Small intestine (tissue), 7 donors: Measurements from ENCODE around the gene CHST9. TPM values are rescaled to one million over a fixed set of nuclear protein-coding genes. Genes with fewer than 3 reads are reported as not detected.

Source experiments
- DNase-seq, 2 donors: peaks; one replicate each; pipeline versions ENCODE4 v3.0.0 to v3.0.0-alpha.2; 2013
- FAIRE-seq: peaks from 2 replicates; lab custom pipeline; 2012; peaks lifted over from hg19 to GRCh38; lab: Jason Lieb, UNC
- H3K27ac ChIP-seq, 3 donors: one replicate each; pipeline ENCODE4 v1.5.1; 2013; ENCODE audit warnings: low read length in 2 of 3, mild to moderate bottlenecking in 2 of 3, control low read depth in 1 of 3, inconsistent platforms in 1 of 3, low read depth in 1 of 3, moderate library complexity in 1 of 3
- H3K27me3 ChIP-seq, 3 donors: one replicate each; pipeline ENCODE4 v1.6.1; 2013; ENCODE audit warnings: low read length in 3 of 3, inconsistent platforms in 1 of 3; ENCODE audit not compliant: control insufficient read depth in 3 of 3, insufficient read depth in 3 of 3
- H3K36me3 ChIP-seq, 3 donors: one replicate each; pipeline ENCODE4 v1.6.1; 2013; ENCODE audit warnings: low read length in 3 of 3, inconsistent platforms in 1 of 3, low read depth in 1 of 3, mild to moderate bottlenecking in 1 of 3, moderate library complexity in 1 of 3; ENCODE audit not compliant: control insufficient read depth in 3 of 3, insufficient read depth in 2 of 3
- H3K4me1 ChIP-seq, 3 donors: one replicate each; pipeline ENCODE4 v1.6.1; 2013; ENCODE audit warnings: low read length in 2 of 3, inconsistent platforms in 1 of 3, low read depth in 1 of 3, mild to moderate bottlenecking in 1 of 3, moderate library complexity in 1 of 3; ENCODE audit not compliant: control insufficient read depth in 3 of 3, insufficient read depth in 2 of 3
- H3K4me3 ChIP-seq, 3 donors: one replicate each; pipeline ENCODE4 v1.5.1; 2013; ENCODE audit warnings: low read length in 3 of 3, control low read depth in 1 of 3, inconsistent platforms in 1 of 3, low read depth in 1 of 3, mild to moderate bottlenecking in 1 of 3, moderate library complexity in 1 of 3
- H3K9me3 ChIP-seq, 2 donors: one replicate each; pipeline ENCODE4 v1.6.1; 2013; ENCODE audit warnings: low read depth in 1 of 2, low read length in 1 of 2; ENCODE audit not compliant: control insufficient read depth in 2 of 2, insufficient read depth in 1 of 2
- WGBS, 3 donors: extraction: QIAGEN DNeasy Blood & Tissue Kit; methylation state at CpG; one replicate each; pipeline ENCODE4 v1.1.7; 2013; 5-methylcytosine and 5-hydroxymethylcytosine counted together
- polyA plus RNA-seq, 4 donors: library from polyadenylated mRNA; stranded (reverse) in 3 of 4; unstranded in 1 of 4; fragments of 200-250 nt in 3 of 4; fragments of 120-200 nt in 1 of 4; gene quantifications; one replicate each; pipeline versions ENCODE4 v1.2.1 to v1.2.3, GENCODE V29; 2013
- donor health status: healthy with polysubstance abuse.
- donor health status: control.
- donor health status: control.
- donor health status: Bipolar disorder and iron deficiency.
- donor health status: healthy.

The CHST9 gene
- polyA plus RNA-seq, 4 donors = 0.07 to 13.0 (median 0.27) TPM; not detected in 1

DNA sequence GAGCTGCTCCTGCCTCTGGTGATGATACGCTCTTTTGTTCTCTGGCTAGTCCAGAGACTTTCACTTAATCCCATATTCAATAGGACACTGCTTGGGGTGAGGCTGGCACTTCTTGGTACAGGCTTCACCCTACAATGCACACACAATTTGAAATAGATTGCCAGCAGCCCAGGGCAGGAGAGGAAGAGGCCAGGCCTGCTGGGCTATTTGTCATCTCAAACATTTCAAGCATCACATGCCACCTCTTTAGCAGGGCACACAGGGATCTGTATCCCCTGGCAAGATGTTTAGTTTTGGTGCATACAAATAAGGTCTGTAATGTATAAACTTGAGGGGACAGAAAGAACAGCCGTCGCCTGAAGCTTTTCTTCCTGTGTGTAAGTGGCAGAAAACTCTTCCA lies 120.4 kb downstream of the CHST9 start:
- H3K9me3 ChIP-seq = no peaks in the 10 kb centered on the region
- H3K27me3 ChIP-seq = no peaks in the 10 kb centered on the region
- no peak for FAIRE-seq
- 83 to 93% (median 90%) methylated on average over 3 of the region's 3 CpGs for WGBS, 3 donors
- no peak overlapping the region for H3K4me3 ChIP-seq
- H3K4me1 ChIP-seq = no peaks in the 10 kb centered on the region
- peaks cover 0 to 2% (median 0%) of the 10 kb centered on the region in 3 donors for H3K36me3 ChIP-seq
- H3K27ac ChIP-seq = no peak overlapping the region
- DNase-seq = no peak

DNA sequence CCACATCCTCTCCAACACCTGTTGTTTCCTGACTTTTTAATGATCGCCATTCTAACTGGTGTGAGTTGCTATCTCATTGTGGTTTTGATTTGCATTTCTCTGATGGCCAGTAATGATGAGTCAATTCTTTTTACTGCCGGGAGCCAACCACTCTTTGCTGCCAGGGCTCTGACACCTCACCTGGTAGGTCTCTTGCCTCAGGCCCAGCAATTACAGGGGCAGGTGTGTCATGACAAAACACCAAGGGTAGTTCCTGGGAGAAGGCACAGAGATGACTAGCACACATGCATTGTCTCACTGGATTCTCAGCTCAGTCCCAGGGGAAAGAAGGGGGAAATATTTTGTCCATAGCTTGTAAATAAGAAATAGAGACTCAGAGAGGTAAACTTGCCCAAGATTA lies 122.3 kb downstream of the CHST9 start:
- no peak for FAIRE-seq
- Histone ChIP-seq H3K27ac (no peak overlapping the region), H3K9me3 (peaks cover 0 to 3% of the 10 kb centered on the region in 2 donors), H3K4me3 (no peak overlapping the region), H3K36me3 (peaks cover 0 to 2% (median 0%) of the 10 kb centered on the region in 3 donors), H3K4me1 (no peaks in the 10 kb centered on the region), H3K27me3 (no peaks in the 10 kb centered on the region)
- 80 to 95% (median 91%) methylated on average over 2 of the region's 2 CpGs for WGBS, 3 donors
- DNase-seq = no peak

DNA sequence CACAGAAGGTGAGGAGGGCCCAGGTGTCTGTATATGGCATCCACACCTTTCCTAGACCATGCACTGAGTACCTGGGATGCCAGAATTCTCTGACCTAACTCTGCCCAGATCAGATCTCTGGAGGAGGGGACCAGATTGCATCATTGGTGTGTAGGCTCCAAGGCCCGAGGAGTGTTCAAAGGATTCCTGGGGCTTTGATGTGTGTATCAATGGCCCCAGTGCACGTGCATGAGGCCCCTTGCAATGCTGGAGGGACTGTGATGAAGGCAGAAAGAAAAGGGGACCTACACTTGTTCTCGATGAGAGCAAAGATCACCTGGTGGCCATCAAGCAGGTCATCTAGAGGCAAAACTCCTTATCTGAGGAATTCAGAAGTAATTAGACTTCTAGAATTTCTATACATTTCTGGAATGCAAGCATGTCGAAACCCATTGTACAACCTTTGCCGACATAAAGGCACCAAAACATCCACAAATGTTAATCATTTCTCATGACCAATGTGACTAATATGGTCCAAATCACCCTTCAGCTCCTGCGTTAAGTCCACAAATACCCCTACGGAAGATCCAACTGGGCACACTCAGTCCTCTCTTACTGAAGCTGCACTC lies 123.5 kb downstream of the CHST9 start:
- Histone ChIP-seq H3K9me3 (peaks cover 0 to 3% of the 10 kb centered on the region in 2 donors), H3K36me3 (peaks cover 0 to 2% (median 0%) of the 10 kb centered on the region in 3 donors), H3K27ac (no peak overlapping the region), H3K4me1 (peaks cover 0 to 4% (median 0%) of the 10 kb centered on the region in 3 donors), H3K4me3 (no peak overlapping the region), H3K27me3 (no peaks in the 10 kb centered on the region)
- DNase-seq = no peak
- FAIRE-seq = no peak
- 70 to 84% (median 73%) methylated on average over 7 of the region's 7 CpGs for WGBS, 3 donors

DNA sequence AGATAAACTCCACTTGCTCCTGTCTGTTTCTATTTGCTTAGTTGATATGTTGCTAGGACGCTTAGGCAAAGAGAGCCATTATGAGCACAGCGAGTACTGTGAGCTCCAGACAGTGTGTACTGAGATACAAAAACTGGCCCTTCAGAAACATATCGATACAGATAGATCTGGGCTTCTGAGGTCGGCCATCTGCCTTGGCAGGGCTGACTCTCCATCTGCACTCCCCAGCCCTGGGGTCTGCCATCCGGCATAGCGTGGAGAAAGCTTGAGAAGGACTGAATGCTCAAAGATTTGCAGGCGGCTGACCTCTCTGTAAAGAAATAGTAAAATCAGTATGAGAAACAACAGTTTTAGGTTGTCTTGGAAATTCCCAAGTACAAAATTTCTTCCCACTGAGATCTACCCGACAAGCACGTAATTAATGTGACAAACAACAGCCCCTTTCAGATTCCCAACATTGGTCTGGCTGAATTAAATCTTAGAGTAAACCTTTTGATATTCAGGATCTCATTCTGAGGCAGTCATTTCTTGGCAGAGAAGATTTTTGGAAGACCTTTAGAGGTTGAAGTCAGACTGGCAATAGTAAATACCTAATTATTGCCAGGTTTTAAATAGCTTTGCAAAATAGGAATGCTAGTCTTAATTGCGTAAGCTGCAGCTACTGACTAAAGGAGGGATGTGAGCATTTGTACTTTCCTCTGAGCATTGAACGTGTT lies 127.4 kb downstream of the CHST9 start:
- DNase-seq (peak in 1 of 2 donors; percentile 31), FAIRE-seq (no peak)
- Histone ChIP-seq H3K27ac (peak overlapping the region in 1 of 3 donors; percentile 6), H3K36me3 (peaks cover 0 to under 1% (median 0%) of the 10 kb centered on the region in 3 donors), H3K9me3 (peaks cover 0 to 5% of the 10 kb centered on the region in 2 donors), H3K4me3 (no peak overlapping the region), H3K4me1 (peaks cover 0 to 4% (median 0%) of the 10 kb centered on the region in 3 donors), H3K27me3 (no peaks in the 10 kb centered on the region)
- 51 to 57% (median 53%) methylated on average over 11 of the region's 11 CpGs for WGBS, 3 donors

DNA sequence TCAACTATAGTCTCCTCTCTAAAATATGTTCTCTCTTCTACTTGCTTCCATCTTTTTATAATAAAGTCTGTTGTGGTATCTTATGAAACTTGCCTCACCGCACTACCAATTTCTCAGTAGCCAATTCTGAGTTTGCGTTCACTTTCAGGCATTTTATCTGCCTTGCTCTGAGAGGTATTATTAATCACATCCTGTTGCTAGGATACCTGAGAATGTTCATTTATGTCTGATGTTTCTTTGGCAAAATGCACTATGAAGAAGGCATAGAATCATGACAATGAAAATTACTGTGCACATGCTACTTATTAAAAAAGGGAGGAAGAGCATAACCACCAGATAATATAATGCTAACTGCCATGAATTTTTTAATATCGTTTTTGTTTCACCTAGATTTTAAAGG lies 130.2 kb downstream of the CHST9 start:
- Histone ChIP-seq H3K36me3 (no peaks in the 10 kb centered on the region), H3K4me1 (peaks cover 0 to 4% (median 0%) of the 10 kb centered on the region in 3 donors), H3K9me3 (peaks cover 0 to 13% of the 10 kb centered on the region in 2 donors), H3K4me3 (no peak overlapping the region), H3K27ac (no peak overlapping the region), H3K27me3 (no peaks in the 10 kb centered on the region)
- DNase-seq (no peak), FAIRE-seq (no peak)
- 69 to 81% (median 71%) methylated on average over 3 of the region's 3 CpGs for WGBS, 3 donors

DNA sequence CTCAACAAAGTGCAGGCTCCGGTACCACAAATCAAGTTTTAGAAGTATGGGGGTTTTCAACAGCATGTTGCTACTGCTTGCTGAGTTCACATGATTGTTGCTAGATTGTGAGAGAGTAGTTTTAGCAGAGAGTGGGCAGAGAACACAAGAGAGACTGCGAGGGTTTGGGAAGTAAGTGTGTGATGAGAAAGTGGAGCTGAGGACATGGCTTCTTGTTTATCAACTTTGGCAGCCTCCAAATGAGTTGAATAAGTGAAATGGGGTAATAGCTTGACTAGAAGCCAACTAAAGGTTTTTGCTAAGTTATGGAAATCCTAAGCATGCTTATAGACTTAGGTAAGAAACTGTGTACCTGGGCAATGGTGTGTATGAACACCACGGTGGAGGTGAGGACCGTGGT lies 135.1 kb downstream of the CHST9 start:
- Histone ChIP-seq H3K4me1 (no peaks in the 10 kb centered on the region), H3K4me3 (no peak overlapping the region), H3K27me3 (no peaks in the 10 kb centered on the region), H3K9me3 (peaks cover 0 to 10% of the 10 kb centered on the region in 2 donors), H3K27ac (no peak overlapping the region), H3K36me3 (no peaks in the 10 kb centered on the region)
- WGBS, 3 donors = 76 to 88% (median 83%) methylated on average over 4 of the region's 4 CpGs
- DNase-seq = no peak
- FAIRE-seq = no peak

DNA sequence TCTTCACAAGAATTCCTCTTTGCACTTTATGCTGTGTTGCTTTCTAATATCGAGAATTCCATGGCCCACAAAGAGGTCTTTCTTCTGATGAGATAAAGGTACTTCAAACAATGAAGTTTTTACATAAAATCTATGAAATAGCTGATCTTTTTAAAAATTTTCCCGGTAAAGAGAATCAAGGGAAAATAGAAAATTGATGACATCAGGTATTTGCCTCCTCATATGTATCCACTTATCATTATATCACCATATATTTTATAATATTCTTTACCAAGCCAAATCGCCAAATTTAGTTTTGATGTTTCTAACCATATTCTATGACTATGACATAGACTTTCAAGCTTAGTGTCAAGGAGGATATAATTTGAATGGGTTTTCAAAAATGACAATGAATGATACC lies 139.8 kb downstream of the CHST9 start:
- no peak for FAIRE-seq
- no peak overlapping the region for H3K4me3 ChIP-seq
- WGBS, 3 donors = 78 to 93% (median 89%) methylated on average over 3 of the region's 3 CpGs

DNA sequence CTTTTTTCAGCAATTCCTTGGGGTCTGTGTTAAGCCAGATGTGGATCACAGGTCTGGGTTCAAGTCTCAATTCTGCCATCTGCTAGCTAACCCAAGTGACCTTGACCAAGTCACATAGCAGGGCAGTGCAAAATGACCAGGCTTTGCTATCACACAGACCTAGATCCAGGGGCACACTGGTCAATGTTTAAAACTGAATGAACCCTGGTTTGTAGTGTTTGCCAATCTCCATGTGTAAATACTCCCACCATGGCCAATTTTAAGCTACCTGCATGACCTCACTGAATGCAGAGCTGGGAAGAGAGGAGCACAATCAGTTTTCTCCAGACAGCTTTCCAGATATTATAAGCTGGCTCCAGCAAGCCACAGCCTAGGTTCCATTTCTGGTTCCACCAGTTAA lies 142.9 kb downstream of the CHST9 start:
- H3K4me3 ChIP-seq = no peak overlapping the region
- FAIRE-seq = no peak
- no peaks in the 10 kb centered on the region for H3K27me3 ChIP-seq
- H3K4me1 ChIP-seq = no peaks in the 10 kb centered on the region
- H3K36me3 ChIP-seq = no peaks in the 10 kb centered on the region
- H3K9me3 ChIP-seq = no peaks in the 10 kb centered on the region
- no peak overlapping the region for H3K27ac ChIP-seq
- no peak for DNase-seq

More for the DNA sequence above, 139.8 kb downstream of the CHST9 start:
- H3K27ac ChIP-seq = no peak overlapping the region
- H3K36me3 ChIP-seq = no peaks in the 10 kb centered on the region
- no peaks in the 10 kb centered on the region for H3K9me3 ChIP-seq
- no peaks in the 10 kb centered on the region for H3K4me1 ChIP-seq
- no peaks in the 10 kb centered on the region for H3K27me3 ChIP-seq
- no peak for DNase-seq
